Stimulated activated CD4-positive, alpha-beta T cell treated with anti-CD3 and anti-CD28 coated beads, TNF-alpha, amount 100 ng/mL, for 4 hours (primary cell): ENCODE data around the gene SMIM13.
"Not testable (repeated sequence)": the region's sequence is repeated elsewhere in the genome, so short reads cannot be mapped to it uniquely, and the experiment has no call there.

Experiments used
- DNase-seq, 3 experiments: peaks; one replicate each; pipeline ENCODE4 v3.0.0-alpha.2; 2020; ENCODE audit warnings: low read depth in 3 of 3

SMIM13 gene

DNA sequence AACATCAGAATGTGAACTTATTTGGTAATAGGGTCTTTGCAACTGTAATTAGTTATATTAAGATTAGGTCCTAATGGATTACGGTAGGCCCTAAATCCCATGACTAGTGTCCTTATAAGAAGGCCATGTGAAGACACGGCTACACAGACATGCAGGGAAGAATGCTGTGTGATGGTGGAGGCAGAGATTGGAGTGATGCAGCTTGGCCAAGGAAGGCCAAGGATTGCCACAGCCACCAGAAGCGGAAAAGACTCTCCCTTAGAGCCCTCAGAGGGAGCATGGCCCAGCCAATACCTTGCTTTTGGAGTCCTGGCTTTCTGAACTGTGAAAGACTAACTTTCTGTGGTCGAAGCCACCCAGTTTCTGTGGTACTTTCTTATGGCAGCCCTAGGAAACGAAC, 9.7 kb upstream of the SMIM13 start:
- no peak for DNase-seq

- DNase-seq = no peak
Observed at GRCh38 chr6:11085758-11086435, 7.7 kb upstream of the SMIM13 start.

GRCh38 chr6:11087141-11087812, 6.4 kb upstream of the SMIM13 start:
- not testable (repeated sequence) for DNase-seq

DNA sequence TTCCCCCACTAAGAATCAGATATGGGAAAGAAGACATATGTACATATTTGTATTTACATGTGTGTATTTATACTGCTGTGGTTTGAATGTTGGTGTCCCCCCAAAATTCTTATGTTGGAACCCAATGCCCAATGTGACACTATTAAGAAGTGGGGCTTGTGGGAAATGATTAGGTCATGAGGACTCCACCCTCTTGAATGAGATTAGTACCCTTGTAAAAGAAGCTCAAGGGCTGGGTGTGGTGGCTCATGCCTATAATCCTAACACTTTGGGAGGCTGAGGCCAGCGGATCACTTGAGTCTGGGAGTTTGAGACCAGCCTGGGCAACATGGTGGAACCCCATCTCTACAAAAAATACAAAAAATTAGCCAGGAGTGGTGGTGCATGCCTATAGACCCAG, 3.9 kb upstream of the SMIM13 start:
- no peak for DNase-seq

DNA sequence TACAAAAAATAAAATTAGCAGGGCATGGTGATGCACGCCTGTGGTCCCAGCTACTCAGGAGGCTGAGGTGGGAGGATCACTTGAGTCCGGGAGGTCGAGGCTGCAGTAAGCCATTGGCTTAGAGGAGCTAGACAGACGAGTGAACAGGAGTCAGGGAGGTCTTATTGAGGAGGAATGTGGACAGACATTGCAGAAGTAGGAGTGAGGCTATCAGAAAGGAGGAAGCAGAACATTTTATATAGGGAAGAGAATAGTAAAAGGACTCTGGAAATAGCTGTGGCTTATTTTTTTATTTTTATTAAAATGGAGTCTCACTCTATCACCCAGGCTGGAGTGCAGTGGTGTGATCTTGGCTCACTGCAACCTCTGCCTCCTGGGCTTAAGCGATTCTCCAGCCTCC, 2.5 kb upstream of the SMIM13 start:
- not testable (repeated sequence) for DNase-seq

GRCh38 chr6:11092668-11093375, 812 bp upstream of the SMIM13 start:
- DNase-seq = peak in 1 of 3 experiments; percentile 5

GRCh38 chr6:11093376-11093625, 333 bp upstream of the SMIM13 start:
- no peak for DNase-seq

GRCh38 chr6:11094411-11094851, 797 bp downstream of the SMIM13 start:
- peak in 1 of 3 experiments; percentile 16 for DNase-seq

GRCh38 chr6:11094941-11095340, 1.3 kb downstream of the SMIM13 start:
- DNase-seq = no peak

GRCh38 chr6:11096109-11096508, 2.5 kb downstream of the SMIM13 start:
- DNase-seq = no peak

GRCh38 chr6:11097476-11097875, 3.8 kb downstream of the SMIM13 start:
- DNase-seq = no peak

DNA sequence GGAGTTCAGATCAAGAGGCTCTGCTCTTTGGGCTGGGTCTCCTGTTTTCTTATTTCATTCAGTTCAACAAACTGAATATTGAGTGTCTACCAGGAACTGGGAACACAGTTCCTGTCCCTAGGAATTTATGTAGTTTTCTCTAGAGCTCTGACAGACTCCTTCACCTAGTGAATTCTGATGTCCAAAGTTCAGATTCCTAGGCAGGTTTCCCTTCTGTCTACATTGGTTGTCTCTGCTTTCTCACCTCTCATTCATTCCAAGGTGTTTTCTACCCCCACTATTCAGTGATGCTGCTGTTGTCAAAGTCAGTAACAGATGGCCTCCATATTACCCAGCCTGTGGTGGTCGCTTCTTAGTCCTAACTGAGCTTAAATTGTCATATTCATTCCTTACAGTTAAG, 4.4 kb downstream of the SMIM13 start:
- DNase-seq = no peak

DNA sequence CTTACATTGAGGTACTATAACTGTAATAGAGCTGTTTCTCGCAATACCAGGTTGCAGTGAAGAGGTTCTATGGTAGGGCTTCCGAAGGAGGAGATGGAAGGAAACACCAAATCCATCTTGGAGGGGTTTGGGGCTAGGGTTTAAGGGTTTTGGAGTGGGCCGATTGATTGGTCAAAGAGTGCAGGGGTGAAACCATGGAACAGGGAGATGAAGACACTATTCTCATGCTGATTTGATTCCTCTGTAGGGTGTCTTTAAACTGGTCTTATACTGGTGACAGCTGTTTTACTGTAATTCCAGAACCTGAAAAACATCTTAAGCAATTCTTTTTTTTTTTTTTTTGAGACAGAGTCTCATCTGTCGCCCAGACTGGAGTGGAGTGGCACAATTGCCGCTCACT, 7.8 kb downstream of the SMIM13 start:
- DNase-seq = no peak

GRCh38 chr6:11103065-11103464, 9.4 kb downstream of the SMIM13 start:
- no peak for DNase-seq

DNA sequence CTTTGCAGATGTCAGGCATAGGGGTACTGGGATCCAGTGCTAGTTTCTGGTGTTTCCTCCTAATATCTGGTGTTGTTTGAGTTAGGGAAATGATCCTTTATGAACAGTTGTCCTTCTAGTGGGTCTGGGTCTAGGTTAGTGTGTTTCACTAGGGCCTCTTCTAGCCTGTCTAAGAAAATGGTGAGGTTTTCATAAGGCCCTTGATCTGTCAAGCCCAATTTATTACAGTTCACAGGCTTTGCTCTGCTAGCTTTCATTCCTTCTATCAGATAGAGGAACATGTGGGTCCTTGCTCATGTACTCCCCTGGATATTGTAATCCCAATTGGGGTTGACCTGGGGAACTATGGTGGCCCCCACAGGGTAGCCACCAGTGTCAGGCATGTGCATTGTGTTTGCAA, 15.1 kb downstream of the SMIM13 start:
- no peak for DNase-seq

GRCh38 chr6:11110921-11111768, 17.5 kb downstream of the SMIM13 start, which contains the start of gene ERVFRD-1:
Gene ERVFRD-1 (minus strand): TSS chr6:11111725. CDS start chr6:11105310, 6,415 bp downstream.
- no peak for DNase-seq

GRCh38 chr6:11111769-11112437, 18.3 kb downstream of the SMIM13 start:
- no peak for DNase-seq

DNA sequence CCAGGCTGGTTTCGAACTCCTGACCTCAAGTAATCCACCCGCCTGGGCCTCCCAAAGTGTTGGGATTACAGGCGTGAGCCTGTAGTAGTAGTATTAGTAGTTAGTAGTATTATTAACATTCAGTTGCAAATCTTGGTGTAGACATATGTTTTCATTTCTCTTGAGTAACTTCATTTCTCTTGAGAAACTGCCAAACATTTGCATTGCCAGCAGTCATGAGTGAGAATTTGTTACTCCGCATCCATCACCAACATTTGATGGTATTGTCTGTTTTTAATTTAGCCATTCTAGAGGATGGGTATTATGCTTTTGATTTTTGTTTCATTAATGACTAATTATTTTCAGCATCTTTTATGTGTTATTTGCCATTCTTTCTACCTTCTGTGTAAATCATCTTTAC, 19.4 kb downstream of the SMIM13 start:
- DNase-seq = no peak

- not testable (repeated sequence) for DNase-seq
Observed at GRCh38 chr6:11115808-11116536, 22.3 kb downstream of the SMIM13 start.

DNA sequence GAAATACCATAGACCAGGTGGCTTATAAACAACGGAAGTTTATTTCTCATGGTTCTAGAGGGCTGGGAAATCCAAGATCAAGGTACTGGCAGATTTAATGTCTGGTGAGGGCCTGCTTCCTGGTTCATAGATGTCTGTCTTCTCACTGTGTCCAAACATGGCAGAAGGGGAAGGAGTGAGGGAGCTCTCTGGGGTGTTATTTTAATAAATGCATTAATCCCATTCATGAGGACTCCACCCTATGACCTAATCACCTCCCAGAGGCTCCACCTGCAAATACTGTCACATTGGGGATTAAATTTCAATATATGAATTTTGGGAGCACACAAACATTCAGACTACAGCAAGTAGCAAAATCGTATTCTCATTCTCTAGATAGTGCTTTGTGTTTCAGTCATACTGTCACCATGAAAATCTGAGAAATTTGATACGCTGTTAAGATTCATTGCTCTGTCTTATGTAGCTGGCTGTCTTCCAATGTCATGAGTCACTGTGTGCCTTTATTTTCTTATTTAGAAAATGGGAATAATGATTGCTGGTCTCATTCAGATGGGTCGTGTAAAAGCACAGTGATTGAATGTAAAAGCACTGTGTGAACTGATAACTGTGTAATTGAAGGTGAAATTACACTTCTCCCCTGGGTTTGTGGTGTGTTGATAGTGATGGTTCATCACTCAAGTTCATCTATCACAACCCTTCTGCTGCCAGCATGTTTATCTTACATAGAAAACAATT, 26.8 kb downstream of the SMIM13 start:
- no peak for DNase-seq
